ENCODE measurements around the gene SNX15.
"Not testable (repeated sequence)": the region's sequence is repeated elsewhere in the genome, so short reads cannot be mapped to it uniquely, and the experiment has no call there.

Gene SNX15

DNA sequence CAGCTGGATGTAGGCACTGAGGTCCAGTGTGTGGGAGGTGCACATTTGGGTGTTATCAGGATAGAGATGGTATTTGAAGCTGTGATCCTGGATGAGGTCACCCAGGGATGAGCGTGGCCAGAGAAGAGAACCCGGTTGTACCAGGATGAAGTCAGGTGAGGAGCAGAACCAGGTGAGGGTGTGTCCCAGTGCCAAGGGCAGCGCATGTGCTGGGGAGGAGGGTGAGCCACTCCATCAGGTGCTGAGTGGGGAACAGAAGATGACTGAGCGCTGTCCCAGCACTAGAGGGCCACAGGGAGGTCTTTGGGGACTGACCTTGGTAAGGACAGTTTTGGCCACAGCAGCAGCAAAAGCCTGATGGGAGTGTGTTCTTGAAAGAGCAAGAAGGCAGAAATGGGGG, 10.5 kb upstream of the SNX15 start:
- no peak for DNase-seq

GRCh38 chr11:65017937-65018336, 9.3 kb upstream of the SNX15 start:
- no peak for DNase-seq

DNA sequence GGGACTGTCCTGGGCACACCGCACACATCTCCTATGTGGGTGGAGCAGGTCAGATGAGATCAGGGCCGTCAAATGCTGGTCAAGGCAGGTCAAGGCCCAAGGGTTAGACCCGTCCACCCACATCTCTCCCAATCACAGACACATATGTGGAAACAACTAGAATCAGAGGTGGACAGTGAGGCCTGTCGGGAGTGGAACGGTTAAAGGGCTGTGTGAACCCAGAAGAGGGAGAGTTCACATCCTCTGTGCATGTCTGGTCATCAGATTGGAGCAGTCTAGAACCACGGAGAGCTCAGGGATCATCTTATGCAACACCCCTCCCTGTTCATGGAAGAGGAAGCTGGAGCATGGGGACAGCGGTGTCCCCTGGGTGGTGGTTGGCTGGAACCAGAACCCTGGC, 7.4 kb upstream of the SNX15 start:
- no peak for DNase-seq

- no peak for DNase-seq
Observed at GRCh38 chr11:65021003-65021402, 6.2 kb upstream of the SNX15 start.

GRCh38 chr11:65021509-65021908, 5.7 kb upstream of the SNX15 start:
- no peak for DNase-seq

- DNase-seq, result not testable (repeated sequence)
Observed at GRCh38 chr11:65023502-65023901, 3.7 kb upstream of the SNX15 start.

DNA sequence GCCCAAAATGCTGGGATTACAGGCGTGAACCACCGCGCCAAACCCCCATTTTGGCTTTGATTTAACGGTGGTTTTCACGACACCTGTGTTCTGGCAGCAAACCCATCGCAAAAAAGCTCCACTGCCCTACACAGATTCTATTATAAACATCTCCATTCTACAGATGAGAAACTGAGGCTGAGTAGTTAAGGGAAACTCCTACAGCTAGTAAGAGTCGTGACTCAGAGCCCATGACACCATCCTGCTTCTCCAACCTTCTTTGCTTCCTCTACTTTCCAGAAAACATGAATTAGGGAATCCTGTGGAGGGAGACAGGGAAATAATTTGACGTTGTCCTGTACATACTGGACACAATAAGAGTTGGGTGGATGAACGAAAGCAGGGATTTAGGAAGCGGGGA, 429 bp upstream of the SNX15 start:
- no peak for DNase-seq

DNA sequence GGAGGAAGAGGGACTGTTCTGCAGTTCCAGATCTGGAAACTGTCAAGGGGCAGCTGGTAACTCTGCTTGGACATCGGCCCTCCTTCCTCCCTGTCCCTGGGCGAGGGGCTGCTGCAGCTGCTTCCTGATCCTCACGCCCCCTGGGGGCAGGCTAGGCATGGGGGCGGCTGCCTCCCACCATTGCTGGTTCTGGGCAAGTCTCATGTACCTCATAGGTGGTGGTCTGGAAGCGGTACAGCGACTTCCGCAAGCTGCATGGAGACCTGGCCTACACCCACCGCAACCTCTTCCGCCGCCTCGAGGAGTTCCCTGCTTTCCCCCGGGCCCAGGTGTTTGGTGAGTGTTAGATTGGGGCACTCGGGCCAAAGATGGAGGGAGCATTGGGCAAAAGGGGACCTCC, 5.0 kb downstream of the SNX15 start:
- DNase-seq, result no peak

DNA sequence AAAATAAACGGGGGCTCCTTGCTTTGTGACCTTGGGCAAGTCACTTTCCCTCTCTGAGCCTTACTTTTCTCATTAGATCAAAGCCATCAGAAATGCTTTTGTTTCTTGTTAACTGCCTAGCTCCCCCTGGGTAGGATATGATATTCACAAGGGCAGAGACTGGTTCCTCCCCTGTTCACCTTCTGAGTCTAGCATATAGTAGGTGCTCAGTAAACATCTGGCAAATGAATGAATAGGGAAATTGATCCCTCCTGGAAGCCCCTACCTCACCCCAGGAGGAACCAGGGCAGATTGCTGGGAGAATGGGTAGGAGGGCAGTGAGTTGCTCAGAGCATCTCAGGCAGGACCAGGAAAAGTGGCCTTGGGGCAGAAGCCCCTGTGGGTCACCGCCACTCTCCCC, 7.2 kb downstream of the SNX15 start:
- DNase-seq, result no peak

GRCh38 chr11:65035579-65035978, 8.3 kb downstream of the SNX15 start:
- DNase-seq, result no peak

DNA sequence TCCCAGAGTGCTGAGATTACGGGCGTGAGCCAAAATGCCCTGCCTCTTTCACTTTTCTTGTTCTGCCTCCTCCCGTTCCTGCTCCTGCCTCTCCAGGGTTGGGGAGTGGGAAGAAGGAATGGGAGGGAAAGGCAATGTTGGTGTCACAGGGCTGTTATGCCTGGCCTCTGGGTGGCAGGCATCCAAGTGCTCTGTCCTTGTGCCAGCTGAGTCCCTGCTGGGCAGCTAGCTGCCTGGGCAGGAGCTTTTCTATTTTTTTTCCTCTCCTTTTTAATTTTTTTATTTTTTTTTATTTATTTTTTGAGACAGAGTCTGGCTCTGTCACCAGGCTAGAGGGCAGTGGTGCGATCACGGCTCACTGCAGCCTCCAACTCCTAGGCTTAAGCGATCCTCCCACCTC, 9.7 kb downstream of the SNX15 start:
- peak; percentile 54 for DNase-seq

- no peak for DNase-seq
Observed at GRCh38 chr11:65040520-65040846, 13.2 kb downstream of the SNX15 start.

DNA sequence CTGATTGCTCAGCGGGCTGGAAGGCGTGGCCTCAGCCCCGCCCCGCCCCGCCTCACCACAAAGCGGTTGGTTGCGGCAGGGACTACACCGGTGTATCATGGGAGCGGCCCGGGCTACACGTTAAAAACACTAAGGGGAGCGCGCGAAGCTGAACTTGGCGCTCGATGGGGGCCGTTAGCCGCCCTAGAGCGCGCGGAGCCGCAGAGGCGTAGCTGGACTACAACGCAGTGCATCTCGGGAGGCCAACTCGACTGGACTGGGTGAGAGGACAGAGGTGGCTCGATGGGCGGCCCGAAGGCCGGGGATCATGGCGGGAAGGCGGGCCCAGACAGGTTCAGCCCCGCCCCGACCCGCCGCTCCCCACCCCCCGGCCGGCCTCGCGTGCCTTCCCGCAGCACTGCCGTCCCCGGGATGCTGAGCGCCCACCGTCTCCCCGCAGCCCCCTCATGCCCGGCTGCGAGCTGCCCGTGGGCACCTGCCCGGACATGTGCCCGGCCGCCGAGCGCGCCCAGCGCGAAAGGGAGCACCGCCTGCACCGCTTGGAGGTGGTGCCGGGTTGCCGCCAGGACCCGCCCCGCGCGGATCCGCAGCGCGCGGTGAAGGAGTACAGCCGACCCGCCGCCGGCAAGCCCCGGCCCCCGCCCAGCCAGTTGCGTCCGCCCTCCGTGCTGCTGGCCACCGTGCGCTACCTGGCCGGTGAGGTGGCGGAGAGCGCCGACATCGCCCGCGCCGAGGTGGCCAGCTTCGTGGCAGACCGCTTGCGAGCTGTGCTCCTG, 13.8 kb downstream of the SNX15 start, which contains the start of gene SAC3D1:
SAC3D1 (plus strand) TSS at position 364 of the 776 bp plus-strand sequence; CDS start at position 447, 83 bp downstream.
- peak; percentile 99 for DNase-seq

GRCh38 chr11:65042891-65043290, 15.7 kb downstream of the SNX15 start:
- no peak for DNase-seq

- no peak for DNase-seq
Observed at GRCh38 chr11:65043881-65044501, 16.8 kb downstream of the SNX15 start.

GRCh38 chr11:65045061-65045460, 17.8 kb downstream of the SNX15 start:
- no peak for DNase-seq

GRCh38 chr11:65045728-65046127, 18.5 kb downstream of the SNX15 start:
- DNase-seq, result no peak

DNA sequence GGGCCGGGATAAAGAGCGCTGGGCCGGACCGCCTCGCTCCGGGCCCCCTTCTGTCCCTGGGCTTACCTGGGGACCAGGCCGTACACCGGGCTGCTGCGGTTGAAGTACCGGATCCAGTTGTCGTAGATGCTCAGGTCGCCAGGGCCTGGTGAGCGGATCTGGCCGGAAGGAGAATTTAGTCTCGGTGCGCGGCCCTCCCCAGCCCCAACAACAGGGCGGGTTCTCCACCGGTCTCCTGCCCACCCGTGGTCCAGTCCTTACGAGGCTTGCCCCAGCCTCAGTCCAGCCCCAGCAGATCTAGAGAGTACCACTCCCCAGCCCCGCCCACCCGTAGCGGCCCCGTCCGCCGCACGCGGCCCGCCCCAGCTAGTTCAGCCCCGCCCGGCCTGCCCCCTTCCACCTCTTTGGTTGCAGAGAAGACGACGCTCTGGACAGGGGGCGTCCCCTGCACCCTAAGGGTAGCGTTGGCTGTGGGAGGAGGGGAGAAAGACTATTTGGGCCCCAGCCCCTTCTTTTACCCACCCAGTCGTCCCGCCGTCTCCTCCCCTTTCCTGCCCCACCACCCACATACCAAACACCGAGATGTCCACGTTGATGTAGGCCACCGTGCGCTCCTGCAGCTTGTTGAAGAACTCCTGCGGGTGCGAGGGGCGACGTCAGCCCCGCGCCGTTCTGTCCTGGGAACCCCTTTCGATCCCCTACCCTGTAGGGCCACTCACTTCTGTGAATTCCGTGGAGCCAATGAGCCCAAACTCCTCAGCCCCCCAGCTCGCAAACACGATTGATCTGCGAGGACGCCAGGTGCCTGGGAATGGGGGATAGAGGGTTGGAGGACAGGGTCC, 20.6 kb downstream of the SNX15 start:
- no peak for DNase-seq

- DNase-seq, result no peak
Observed at GRCh38 chr11:65051398-65051858, 24.2 kb downstream of the SNX15 start.

GRCh38 chr11:65053827-65054508, 26.7 kb downstream of the SNX15 start:
- DNase-seq, result no peak

DNA sequence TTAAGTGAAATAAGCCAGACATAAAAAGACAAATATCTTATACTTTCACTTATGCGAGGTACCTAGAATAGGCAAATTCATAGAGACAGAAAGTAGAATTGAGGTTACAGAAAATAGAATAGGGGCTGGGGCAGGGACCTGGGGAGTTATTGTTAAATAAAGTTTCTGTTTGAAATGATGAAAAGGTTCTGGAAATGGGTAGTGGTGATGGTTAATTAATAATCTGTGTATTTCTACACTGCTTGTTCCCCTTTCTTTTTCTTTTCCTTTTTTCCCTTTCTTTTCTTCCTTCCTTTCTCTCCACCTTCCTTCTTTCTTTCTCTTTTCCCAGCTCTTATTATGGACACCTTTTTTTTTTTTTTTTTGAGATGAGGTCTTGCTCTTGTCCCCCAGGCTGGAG, 28.3 kb downstream of the SNX15 start:
- no peak for DNase-seq

DNA sequence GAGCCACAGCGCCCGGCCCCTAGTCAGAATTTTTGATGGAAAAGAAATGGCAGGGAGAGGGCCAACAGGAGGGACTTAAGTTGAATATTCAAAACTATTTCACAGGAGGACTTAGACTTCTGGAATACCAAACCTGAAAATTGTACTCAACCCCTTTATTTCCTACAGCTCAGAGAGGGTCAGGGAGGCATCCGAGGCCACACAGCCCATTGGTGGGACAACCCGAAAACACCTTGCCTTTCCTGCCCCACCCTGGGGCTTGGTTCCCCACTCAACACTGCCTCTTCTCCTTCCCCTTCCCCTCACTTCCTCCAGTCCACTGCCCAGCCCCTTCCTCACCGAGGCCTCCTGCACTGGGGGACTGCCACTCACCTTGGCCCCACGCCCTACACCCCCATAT, 29.8 kb downstream of the SNX15 start:
- DNase-seq, result no peak

DNA sequence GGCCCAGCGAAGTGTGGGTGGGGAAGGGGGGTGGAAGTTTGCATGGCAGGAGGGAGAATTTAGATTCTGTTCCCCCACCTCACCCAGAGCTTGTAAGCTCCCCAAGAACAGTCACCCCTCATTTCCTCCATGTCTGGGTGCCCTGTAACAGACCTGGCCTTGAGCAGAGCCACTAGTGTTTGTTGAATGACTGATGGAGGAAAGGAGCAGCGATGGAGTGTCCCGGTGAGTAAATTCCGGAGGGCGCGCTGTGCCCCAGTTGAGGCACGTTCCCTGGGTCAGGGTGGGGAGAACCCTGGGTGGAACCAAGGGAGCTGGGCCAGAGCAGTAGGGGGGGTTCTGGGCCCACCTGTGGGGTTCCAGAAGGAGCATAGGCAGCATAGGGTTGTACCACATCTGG, 30.3 kb downstream of the SNX15 start:
- DNase-seq, result no peak
